Smooth muscle cell (in vitro differentiated cells): ENCODE measurements around the gene WTIP. TPM values are rescaled to one million over a fixed set of nuclear protein-coding genes. Genes with fewer than 3 reads are reported as not detected.

Experiments used
- DNase-seq: peaks from one replicate; lab custom pipeline; 2025; ENCODE audit not compliant: unreplicated experiment; lab: John Stamatoyannopoulos, UW
- H2AFZ ChIP-seq: fragments of 200-600 bp; sonication (generic); 2 replicates; pipeline ENCODE4 v1.6.0; 2016; ENCODE audit warnings: antibody characterized with exemption, low read depth, mild to moderate bottlenecking
- H3F3A ChIP-seq: fragments of 200-600 bp; sonication (generic); 2 replicates; pipeline ENCODE4 v1.6.0; 2017; ENCODE audit warnings: antibody characterized with exemption, low read depth
- H3K27ac ChIP-seq: fragments of 200-600 bp; sonication (generic); 2 replicates; pipeline ENCODE4 v1.5.1; 2016; ENCODE audit warnings: low read depth, mild to moderate bottlenecking
- H3K27me3 ChIP-seq: fragments of 200-600 bp; sonication (generic); 2 replicates; pipeline ENCODE4 v1.6.1; 2016; ENCODE audit warnings: low read depth, mild to moderate bottlenecking
- H3K36me3 ChIP-seq: fragments of 200-600 bp; sonication (generic); 2 replicates; pipeline ENCODE4 v1.5.1; 2016; ENCODE audit warnings: low read depth
- H3K4me1 ChIP-seq: fragments of 200-600 bp; sonication (generic); 2 replicates; pipeline ENCODE4 v1.5.1; 2016; ENCODE audit warnings: low read depth
- H3K4me2 ChIP-seq: fragments of 200-600 bp; sonication (generic); 2 replicates; pipeline ENCODE4 v1.6.0; 2016; ENCODE audit warnings: mild to moderate bottlenecking
- H3K4me3 ChIP-seq: fragments of 200-600 bp; sonication (generic); 2 replicates; pipeline ENCODE4 v1.5.1; 2016; ENCODE audit warnings: mild to moderate bottlenecking
- H3K79me2 ChIP-seq: fragments of 200-600 bp; sonication (generic); 2 replicates; pipeline ENCODE4 v1.6.0; 2016; ENCODE audit warnings: low read depth, mild to moderate bottlenecking
- H3K9ac ChIP-seq: fragments of 200-600 bp; sonication (generic); 2 replicates; pipeline ENCODE4 v1.6.0; 2016; ENCODE audit warnings: low read depth
- H3K9me3 ChIP-seq: fragments of 200-600 bp; sonication (generic); replicated peaks from 2 replicates; pipeline ENCODE4 v1.5.1; 2016; ENCODE audit warnings: low read depth
- H4K20me1 ChIP-seq: fragments of 200-600 bp; sonication (generic); 2 replicates; pipeline ENCODE4 v1.6.0; 2016; ENCODE audit warnings: low read depth
- CTCF ChIP-seq: fragments of 200-600 bp; sonication (generic); IDR thresholded peaks from 2 replicates; pipeline ENCODE4 v1.5.1; 2017; ENCODE audit warnings: borderline replicate concordance, mild to moderate bottlenecking, antibody characterized with exemption; ENCODE audit not compliant: insufficient read depth, poor library complexity, severe bottlenecking
- WGBS: methylation state at CpG from one replicate; pipeline ENCODE4 v1.1.7; 2016; ENCODE audit warnings: low lambda C conversion rate; 5-methylcytosine and 5-hydroxymethylcytosine counted together
- polyA plus RNA-seq: library from polyadenylated mRNA; unstranded; fragments of >200 nt; fragmentation: Nextera tagmentation; extraction: Ambion mirVana; gene quantifications from 2 replicates; pipeline ENCODE4 v1.2.1, GENCODE V29; 2016
- total RNA-seq: library from RNA; depleted of rRNA; stranded (reverse); fragments of >200 nt; gene quantifications from 2 replicates; pipeline ENCODE4 v1.2.3, GENCODE V29; 2014

WTIP gene
- total and polyA plus RNA-seq, 2 experiments from 2014 or later, result 13.8 to 16.0 TPM

- H3K9ac ChIP-seq, result no peak overlapping the region
- no peak overlapping the region for H2AFZ ChIP-seq
- H3K9me3 ChIP-seq, result no peaks in the 10 kb centered on the region
- H3K79me2 ChIP-seq, result no peaks in the 10 kb centered on the region
- H3F3A ChIP-seq, result no peaks in the 10 kb centered on the region
- H3K4me3 ChIP-seq, result no peak overlapping the region
- DNase-seq, result no peak
- no peak for TF ChIP-seq CTCF
- H3K4me1 ChIP-seq, result no peaks in the 10 kb centered on the region
- H3K36me3 ChIP-seq, result no peaks in the 10 kb centered on the region
- peaks cover 5% of the 10 kb centered on the region for H4K20me1 ChIP-seq
- H3K27me3 ChIP-seq, result no peaks in the 10 kb centered on the region
- H3K27ac ChIP-seq, result no peak overlapping the region
- H3K4me2 ChIP-seq, result no peak overlapping the region
- WGBS, result 94% methylated on average over 16 of the region's 16 CpGs
Measured at GRCh38 chr19:34503531-34504272, 22.1 kb downstream of the WTIP start.

GRCh38 chr19:34504273-34504808, 22.8 kb downstream of the WTIP start:
- whole genome bisulfite sequencing, result 92% methylated on average over 6 of the region's 6 CpGs
- Histone ChIP-seq H3K4me2 (no peak overlapping the region), H3K9me3 (no peaks in the 10 kb centered on the region), H3F3A (no peaks in the 10 kb centered on the region), H3K79me2 (no peaks in the 10 kb centered on the region), H4K20me1 (peaks cover 5% of the 10 kb centered on the region), H3K9ac (no peak overlapping the region), H3K4me1 (no peaks in the 10 kb centered on the region), H3K36me3 (no peaks in the 10 kb centered on the region), H3K27ac (no peak overlapping the region), H3K27me3 (no peaks in the 10 kb centered on the region), H3K4me3 (no peak overlapping the region), H2AFZ (no peak overlapping the region)
- DNase-seq, result no peak
- no peak for TF ChIP-seq CTCF

- no peaks in the 10 kb centered on the region for H3K4me1 ChIP-seq
- WGBS, result 94% methylated on average over 8 of the region's 9 CpGs
Measured at GRCh38 chr19:34504809-34505291, 23.3 kb downstream of the WTIP start.

More at GRCh38 chr19:34504809-34505291, 23.3 kb downstream of the WTIP start:
- no peaks in the 10 kb centered on the region for H3K27me3 ChIP-seq
- H3K9ac ChIP-seq, result no peak overlapping the region
- no peak for DNase-seq
- H3F3A ChIP-seq, result no peaks in the 10 kb centered on the region
- no peaks in the 10 kb centered on the region for H3K79me2 ChIP-seq
- no peak overlapping the region for H2AFZ ChIP-seq
- no peak overlapping the region for H3K27ac ChIP-seq
- H3K36me3 ChIP-seq, result no peaks in the 10 kb centered on the region
- no peak overlapping the region for H3K4me2 ChIP-seq
- H3K9me3 ChIP-seq, result no peaks in the 10 kb centered on the region
- peaks cover 5% of the 10 kb centered on the region for H4K20me1 ChIP-seq
- no peak for TF ChIP-seq CTCF
- H3K4me3 ChIP-seq, result no peak overlapping the region
